SK-N-SH treated with all-trans-retinoic acid at 6 μM for 48 hours (cell line): ENCODE results near the gene FAM53A.
A peak's percentile ranks its signal among the peaks of the same experiment; 100 is the strongest.

ENCODE experiments used
- ATAC-seq: fragments of 200-7000 bp; cut with Tn5 transposase; 3 replicates; pipeline ENCODE4 v1.9.1; 2020; ENCODE audit warnings: mild to moderate bottlenecking, moderate library complexity
- ARNTL ChIP-seq: fragments of 450-650 bp; formaldehyde crosslinking; IDR thresholded peaks from 2 replicates; pipeline ENCODE4 v1.5.0; 2020; ENCODE audit warnings: low read depth, mild to moderate bottlenecking, moderate library complexity, borderline replicate concordance
- BACH2 ChIP-seq: fragments of 250-450 bp; sonication (Bioruptor Pico); IDR thresholded peaks from 2 replicates; pipeline ENCODE4 v1.9.0; 2021; ENCODE audit warnings: mild to moderate bottlenecking, borderline replicate concordance
- CSDC2 ChIP-seq: fragments of 250-450 bp; sonication (Bioruptor Pico); IDR thresholded peaks from 2 replicates; pipeline ENCODE4 v1.5.0; 2020; ENCODE audit warnings: mild to moderate bottlenecking, moderate library complexity
- ESRRG ChIP-seq: fragments of 250-450 bp; sonication (Bioruptor Pico); IDR thresholded peaks from 2 replicates; pipeline ENCODE4 v1.6.1; 2021; ENCODE audit warnings: mild to moderate bottlenecking
- GLIS3 ChIP-seq: fragments of 250-450 bp; sonication (Bioruptor Pico); IDR thresholded peaks from 2 replicates; pipeline ENCODE4 v1.5.0; 2020; ENCODE audit warnings: mild to moderate bottlenecking, moderate library complexity
- ISL1 ChIP-seq: fragments of 250-450 bp; sonication (Bioruptor Pico); IDR thresholded peaks from 2 replicates; pipeline ENCODE4 v2.1.2; 2022; ENCODE audit warnings: mild to moderate bottlenecking, moderate library complexity
- OSR1 ChIP-seq: fragments of 250-450 bp; sonication (Bioruptor Pico); IDR thresholded peaks from 2 replicates; pipeline ENCODE4 v1.8.0; 2022; ENCODE audit warnings: moderate library complexity, mild to moderate bottlenecking, inconsistent platforms
- PPARA ChIP-seq: fragments of 250-450 bp; sonication (Bioruptor Pico); IDR thresholded peaks from 2 replicates; pipeline ENCODE4 v1.5.0; 2020; ENCODE audit warnings: mild to moderate bottlenecking, borderline replicate concordance
- RARB ChIP-seq: fragments of 250-450 bp; sonication (Bioruptor Pico); IDR thresholded peaks from 2 replicates; pipeline ENCODE4 v1.8.0; 2021; ENCODE audit warnings: mild to moderate bottlenecking, moderate library complexity
- SNAI2 ChIP-seq: fragments of 250-450 bp; sonication (Bioruptor Pico); IDR thresholded peaks from 2 replicates; pipeline ENCODE4 v1.5.0; 2020; ENCODE audit warnings: mild to moderate bottlenecking, moderate library complexity
- TCF4 ChIP-seq: fragments of 250-450 bp; sonication (Bioruptor Pico); IDR thresholded peaks from 2 replicates; pipeline ENCODE4 v1.8.0; 2021; ENCODE audit warnings: mild to moderate bottlenecking, moderate library complexity, borderline replicate concordance
- TOX ChIP-seq: fragments of 250-450 bp; sonication (Bioruptor Pico); IDR thresholded peaks from 2 replicates; pipeline ENCODE4 v1.8.0; 2021; ENCODE audit warnings: mild to moderate bottlenecking, moderate library complexity, borderline replicate concordance
- ZC3H10 ChIP-seq: fragments of 250-450 bp; sonication (Bioruptor Pico); IDR thresholded peaks from 2 replicates; pipeline ENCODE4 v1.5.1; 2021; ENCODE audit warnings: mild to moderate bottlenecking, moderate library complexity
- ZFP3 ChIP-seq: fragments of 250-450 bp; sonication (Bioruptor Pico); IDR thresholded peaks from 2 replicates; pipeline ENCODE4 v1.5.0; 2020; ENCODE audit warnings: mild to moderate bottlenecking, moderate library complexity
- ZFP30 ChIP-seq: fragments of 450-650 bp; formaldehyde crosslinking; IDR thresholded peaks from 2 replicates; pipeline ENCODE4 v1.5.0; 2022; ENCODE audit warnings: mild to moderate bottlenecking, moderate library complexity
- ZNF565 ChIP-seq: fragments of 450-650 bp; formaldehyde crosslinking; conservative IDR thresholded peaks from 2 replicates; pipeline ENCODE4 v1.5.0; 2020; ENCODE audit warnings: low read depth, mild to moderate bottlenecking, moderate library complexity
- ZNF70 ChIP-seq: fragments of 450-650 bp; formaldehyde crosslinking; IDR thresholded peaks from 2 replicates; pipeline ENCODE4 v1.5.0; 2020; ENCODE audit warnings: mild to moderate bottlenecking, moderate library complexity
- ZNF8 ChIP-seq: fragments of 450-650 bp; formaldehyde crosslinking; IDR thresholded peaks from 2 replicates; pipeline ENCODE4 v1.5.0; 2020; ENCODE audit warnings: mild to moderate bottlenecking, moderate library complexity
- TF ChIP-seq, protein P1 (sequence below): fragments of 250-450 bp; sonication (Bioruptor Pico); IDR thresholded peaks from 2 replicates; pipeline ENCODE4 v1.8.0; 2021; ENCODE audit warnings: low read depth, mild to moderate bottlenecking, moderate library complexity, borderline replicate concordance
- TF ChIP-seq, protein P2 (sequence below): fragments of 250-450 bp; sonication (Bioruptor Pico); IDR thresholded peaks from 2 replicates; pipeline ENCODE4 v1.5.1; 2021; ENCODE audit warnings: mild to moderate bottlenecking, moderate library complexity
- TF ChIP-seq, protein P3 (sequence below): fragments of 250-450 bp; sonication (Bioruptor Pico); IDR thresholded peaks from 2 replicates; pipeline ENCODE4 v1.5.0; 2020; ENCODE audit warnings: mild to moderate bottlenecking, moderate library complexity
- TF ChIP-seq, protein P4 (sequence below): fragments of 250-450 bp; sonication (Bioruptor Pico); IDR thresholded peaks from 2 replicates; pipeline ENCODE4 v1.5.1; 2020; ENCODE audit warnings: low read depth, mild to moderate bottlenecking, moderate library complexity
- TF ChIP-seq, protein P5 (sequence below): fragments of 250-450 bp; sonication (Bioruptor Pico); IDR thresholded peaks from 2 replicates; pipeline ENCODE4 v1.8.0; 2020; ENCODE audit warnings: mild to moderate bottlenecking, moderate library complexity, borderline replicate concordance

The FAM53A gene

DNA sequence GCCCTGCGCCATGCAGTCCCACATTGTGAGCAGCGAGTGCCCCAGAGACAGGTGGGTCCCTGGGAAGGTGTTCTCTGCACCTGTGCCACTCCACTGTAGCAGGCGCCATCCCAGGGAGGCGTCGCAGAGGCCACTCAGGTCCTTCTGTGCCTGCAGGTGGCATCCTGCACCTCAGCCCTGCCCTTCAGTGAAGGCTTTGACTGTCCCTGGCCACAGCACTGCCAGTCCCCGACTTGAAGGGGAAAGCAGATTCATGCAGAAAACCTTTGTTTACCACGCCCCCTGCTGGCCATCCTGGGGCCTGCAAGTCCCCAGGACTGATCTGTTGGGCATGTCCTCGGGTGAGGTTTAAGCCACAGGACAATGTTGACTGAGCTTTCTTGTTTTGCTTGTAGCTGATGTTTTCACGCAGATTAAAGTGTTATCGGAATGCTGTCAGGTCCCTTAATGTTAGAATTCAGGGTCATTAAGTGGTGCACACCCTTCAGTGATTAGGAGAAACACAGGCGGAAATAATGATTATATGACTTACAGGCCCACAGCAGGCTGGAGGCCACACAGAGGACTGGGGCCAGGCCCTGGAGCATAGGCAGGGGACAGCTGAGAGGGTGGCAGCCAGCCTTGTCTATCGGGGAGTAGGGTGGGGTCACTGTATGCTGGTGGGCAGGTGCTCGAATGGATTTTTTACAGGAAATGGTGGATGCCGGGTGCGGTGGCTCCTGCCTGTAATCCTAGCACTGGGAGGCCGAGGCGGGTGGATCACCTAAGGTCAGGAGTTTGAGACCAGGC lies 42.2 kb upstream of the FAM53A start:
- peak; percentile 70 for ATAC-seq
- TF ChIP-seq RARB (CRISPR knock-in tag) (no peak), ARNTL (no peak), GLIS3 (CRISPR knock-in tag) (no peak), ZNF8 (CRISPR knock-in tag) (no peak), ISL1 (no peak), CSDC2 (CRISPR knock-in tag) (no peak), SNAI2 (CRISPR knock-in tag) (no peak), PPARA (CRISPR knock-in tag) (no peak), ZFP3 (CRISPR knock-in tag) (no peak), ESRRG (CRISPR knock-in tag) (no peak), BACH2 (CRISPR knock-in tag) (no peak), OSR1 (CRISPR knock-in tag) (no peak), TOX (CRISPR knock-in tag) (no peak), ZFP30 (CRISPR knock-in tag) (no peak), ZC3H10 (no peak), ZNF565 (CRISPR knock-in tag) (no peak)
- TF ChIP-seq, protein P1, sequence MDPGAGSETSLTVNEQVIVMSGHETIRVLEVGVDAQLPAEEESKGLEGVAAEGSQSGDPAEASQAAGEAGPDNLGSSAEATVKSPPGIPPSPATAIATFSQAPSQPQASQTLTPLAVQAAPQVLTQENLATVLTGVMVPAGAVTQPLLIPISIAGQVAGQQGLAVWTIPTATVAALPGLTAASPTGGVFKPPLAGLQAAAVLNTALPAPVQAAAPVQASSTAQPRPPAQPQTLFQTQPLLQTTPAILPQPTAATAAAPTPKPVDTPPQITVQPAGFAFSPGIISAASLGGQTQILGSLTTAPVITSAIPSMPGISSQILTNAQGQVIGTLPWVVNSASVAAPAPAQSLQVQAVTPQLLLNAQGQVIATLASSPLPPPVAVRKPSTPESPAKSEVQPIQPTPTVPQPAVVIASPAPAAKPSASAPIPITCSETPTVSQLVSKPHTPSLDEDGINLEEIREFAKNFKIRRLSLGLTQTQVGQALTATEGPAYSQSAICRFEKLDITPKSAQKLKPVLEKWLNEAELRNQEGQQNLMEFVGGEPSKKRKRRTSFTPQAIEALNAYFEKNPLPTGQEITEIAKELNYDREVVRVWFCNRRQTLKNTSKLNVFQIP (CRISPR knock-in tag): no peak
- TF ChIP-seq, protein P2, sequence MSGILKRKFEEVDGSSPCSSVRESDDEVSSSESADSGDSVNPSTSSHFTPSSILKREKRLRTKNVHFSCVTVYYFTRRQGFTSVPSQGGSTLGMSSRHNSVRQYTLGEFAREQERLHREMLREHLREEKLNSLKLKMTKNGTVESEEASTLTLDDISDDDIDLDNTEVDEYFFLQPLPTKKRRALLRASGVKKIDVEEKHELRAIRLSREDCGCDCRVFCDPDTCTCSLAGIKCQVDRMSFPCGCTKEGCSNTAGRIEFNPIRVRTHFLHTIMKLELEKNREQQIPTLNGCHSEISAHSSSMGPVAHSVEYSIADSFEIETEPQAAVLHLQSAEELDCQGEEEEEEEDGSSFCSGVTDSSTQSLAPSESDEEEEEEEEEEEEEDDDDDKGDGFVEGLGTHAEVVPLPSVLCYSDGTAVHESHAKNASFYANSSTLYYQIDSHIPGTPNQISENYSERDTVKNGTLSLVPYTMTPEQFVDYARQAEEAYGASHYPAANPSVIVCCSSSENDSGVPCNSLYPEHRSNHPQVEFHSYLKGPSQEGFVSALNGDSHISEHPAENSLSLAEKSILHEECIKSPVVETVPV (CRISPR knock-in tag): no peak
- TF ChIP-seq, protein P3, sequence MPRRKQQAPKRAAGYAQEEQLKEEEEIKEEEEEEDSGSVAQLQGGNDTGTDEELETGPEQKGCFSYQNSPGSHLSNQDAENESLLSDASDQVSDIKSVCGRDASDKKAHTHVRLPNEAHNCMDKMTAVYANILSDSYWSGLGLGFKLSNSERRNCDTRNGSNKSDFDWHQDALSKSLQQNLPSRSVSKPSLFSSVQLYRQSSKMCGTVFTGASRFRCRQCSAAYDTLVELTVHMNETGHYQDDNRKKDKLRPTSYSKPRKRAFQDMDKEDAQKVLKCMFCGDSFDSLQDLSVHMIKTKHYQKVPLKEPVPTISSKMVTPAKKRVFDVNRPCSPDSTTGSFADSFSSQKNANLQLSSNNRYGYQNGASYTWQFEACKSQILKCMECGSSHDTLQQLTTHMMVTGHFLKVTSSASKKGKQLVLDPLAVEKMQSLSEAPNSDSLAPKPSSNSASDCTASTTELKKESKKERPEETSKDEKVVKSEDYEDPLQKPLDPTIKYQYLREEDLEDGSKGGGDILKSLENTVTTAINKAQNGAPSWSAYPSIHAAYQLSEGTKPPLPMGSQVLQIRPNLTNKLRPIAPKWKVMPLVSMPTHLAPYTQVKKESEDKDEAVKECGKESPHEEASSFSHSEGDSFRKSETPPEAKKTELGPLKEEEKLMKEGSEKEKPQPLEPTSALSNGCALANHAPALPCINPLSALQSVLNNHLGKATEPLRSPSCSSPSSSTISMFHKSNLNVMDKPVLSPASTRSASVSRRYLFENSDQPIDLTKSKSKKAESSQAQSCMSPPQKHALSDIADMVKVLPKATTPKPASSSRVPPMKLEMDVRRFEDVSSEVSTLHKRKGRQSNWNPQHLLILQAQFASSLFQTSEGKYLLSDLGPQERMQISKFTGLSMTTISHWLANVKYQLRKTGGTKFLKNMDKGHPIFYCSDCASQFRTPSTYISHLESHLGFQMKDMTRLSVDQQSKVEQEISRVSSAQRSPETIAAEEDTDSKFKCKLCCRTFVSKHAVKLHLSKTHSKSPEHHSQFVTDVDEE: no peak
- TF ChIP-seq, protein P4, sequence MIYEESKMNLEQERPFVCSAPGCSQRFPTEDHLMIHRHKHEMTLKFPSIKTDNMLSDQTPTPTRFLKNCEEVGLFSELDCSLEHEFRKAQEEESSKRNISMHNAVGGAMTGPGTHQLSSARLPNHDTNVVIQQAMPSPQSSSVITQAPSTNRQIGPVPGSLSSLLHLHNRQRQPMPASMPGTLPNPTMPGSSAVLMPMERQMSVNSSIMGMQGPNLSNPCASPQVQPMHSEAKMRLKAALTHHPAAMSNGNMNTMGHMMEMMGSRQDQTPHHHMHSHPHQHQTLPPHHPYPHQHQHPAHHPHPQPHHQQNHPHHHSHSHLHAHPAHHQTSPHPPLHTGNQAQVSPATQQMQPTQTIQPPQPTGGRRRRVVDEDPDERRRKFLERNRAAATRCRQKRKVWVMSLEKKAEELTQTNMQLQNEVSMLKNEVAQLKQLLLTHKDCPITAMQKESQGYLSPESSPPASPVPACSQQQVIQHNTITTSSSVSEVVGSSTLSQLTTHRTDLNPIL (CRISPR knock-in tag): no peak

DNA sequence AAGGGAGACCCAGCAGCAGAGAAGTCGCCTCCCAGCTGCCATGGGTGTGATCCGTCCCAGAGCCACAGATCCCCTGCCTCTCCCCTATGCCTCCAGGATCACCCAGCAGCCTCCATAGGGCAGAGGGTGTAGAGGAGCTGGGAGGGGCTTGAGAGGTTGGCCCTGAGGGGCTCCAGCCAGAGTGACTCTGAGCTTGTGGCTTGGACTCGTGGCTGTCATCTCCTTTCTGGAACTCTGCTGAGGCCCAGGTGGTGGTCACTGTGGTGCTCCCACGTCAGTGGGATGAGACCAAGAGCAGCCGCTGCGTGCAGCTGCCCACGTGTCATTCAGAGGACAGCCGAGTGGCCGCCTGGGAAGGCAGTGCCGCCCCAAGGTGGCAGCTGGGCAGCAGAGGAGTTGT lies 41.4 kb upstream of the FAM53A start:
- no peak for ATAC-seq
- TF ChIP-seq ARNTL (no peak), TCF4 (CRISPR knock-in tag) (no peak), ZNF70 (no peak), OSR1 (CRISPR knock-in tag) (no peak), ZFP3 (CRISPR knock-in tag) (no peak), PPARA (CRISPR knock-in tag) (no peak), GLIS3 (CRISPR knock-in tag) (no peak), ISL1 (no peak), BACH2 (CRISPR knock-in tag) (no peak), CSDC2 (CRISPR knock-in tag) (no peak), ZFP30 (CRISPR knock-in tag) (no peak), TOX (CRISPR knock-in tag) (no peak), ESRRG (CRISPR knock-in tag) (no peak), RARB (CRISPR knock-in tag) (no peak), ZC3H10 (no peak)
- TF ChIP-seq, protein P5, sequence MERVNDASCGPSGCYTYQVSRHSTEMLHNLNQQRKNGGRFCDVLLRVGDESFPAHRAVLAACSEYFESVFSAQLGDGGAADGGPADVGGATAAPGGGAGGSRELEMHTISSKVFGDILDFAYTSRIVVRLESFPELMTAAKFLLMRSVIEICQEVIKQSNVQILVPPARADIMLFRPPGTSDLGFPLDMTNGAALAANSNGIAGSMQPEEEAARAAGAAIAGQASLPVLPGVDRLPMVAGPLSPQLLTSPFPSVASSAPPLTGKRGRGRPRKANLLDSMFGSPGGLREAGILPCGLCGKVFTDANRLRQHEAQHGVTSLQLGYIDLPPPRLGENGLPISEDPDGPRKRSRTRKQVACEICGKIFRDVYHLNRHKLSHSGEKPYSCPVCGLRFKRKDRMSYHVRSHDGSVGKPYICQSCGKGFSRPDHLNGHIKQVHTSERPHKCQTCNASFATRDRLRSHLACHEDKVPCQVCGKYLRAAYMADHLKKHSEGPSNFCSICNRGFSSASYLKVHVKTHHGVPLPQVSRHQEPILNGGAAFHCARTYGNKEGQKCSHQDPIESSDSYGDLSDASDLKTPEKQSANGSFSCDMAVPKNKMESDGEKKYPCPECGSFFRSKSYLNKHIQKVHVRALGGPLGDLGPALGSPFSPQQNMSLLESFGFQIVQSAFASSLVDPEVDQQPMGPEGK: no peak
- TF ChIP-seq, protein P2 (CRISPR knock-in tag): no peak
- TF ChIP-seq, protein P4 (CRISPR knock-in tag): no peak
- TF ChIP-seq, protein P3: no peak
